Measurements from ENCODE around the gene CCDC63.

DNA sequence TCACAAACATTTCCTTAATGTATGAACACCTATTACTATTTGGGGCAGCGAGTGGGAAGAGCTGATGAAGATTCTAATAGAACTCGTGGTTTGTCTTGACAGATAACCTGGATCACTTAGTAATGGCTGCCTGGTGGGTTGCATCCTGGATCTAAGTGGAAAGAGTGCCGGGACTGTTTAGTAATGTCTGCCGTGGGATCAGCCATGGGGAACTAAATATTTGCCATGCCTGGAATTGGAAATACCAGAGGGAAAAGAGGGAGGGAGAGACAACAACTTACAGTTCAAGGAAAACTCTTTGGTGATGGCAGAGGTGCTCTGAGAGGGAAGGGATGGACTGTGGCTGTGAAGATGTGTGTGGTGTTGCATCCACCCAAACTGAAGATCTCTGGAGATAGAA lies 21.3 kb upstream of the CCDC63 start:
- TF ChIP-seq, protein P1, sequence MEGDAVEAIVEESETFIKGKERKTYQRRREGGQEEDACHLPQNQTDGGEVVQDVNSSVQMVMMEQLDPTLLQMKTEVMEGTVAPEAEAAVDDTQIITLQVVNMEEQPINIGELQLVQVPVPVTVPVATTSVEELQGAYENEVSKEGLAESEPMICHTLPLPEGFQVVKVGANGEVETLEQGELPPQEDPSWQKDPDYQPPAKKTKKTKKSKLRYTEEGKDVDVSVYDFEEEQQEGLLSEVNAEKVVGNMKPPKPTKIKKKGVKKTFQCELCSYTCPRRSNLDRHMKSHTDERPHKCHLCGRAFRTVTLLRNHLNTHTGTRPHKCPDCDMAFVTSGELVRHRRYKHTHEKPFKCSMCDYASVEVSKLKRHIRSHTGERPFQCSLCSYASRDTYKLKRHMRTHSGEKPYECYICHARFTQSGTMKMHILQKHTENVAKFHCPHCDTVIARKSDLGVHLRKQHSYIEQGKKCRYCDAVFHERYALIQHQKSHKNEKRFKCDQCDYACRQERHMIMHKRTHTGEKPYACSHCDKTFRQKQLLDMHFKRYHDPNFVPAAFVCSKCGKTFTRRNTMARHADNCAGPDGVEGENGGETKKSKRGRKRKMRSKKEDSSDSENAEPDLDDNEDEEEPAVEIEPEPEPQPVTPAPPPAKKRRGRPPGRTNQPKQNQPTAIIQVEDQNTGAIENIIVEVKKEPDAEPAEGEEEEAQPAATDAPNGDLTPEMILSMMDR (IDR thresholded peaks at IDR 0.05), result no peak
- TF ChIP-seq MEF2A (IDR thresholded peaks at IDR 0.05; ENCODE audit: borderline replicate concordance, low read depth) (no peak), FOXM1 (IDR thresholded peaks at IDR 0.05; ENCODE audit: low read depth) (no peak), YY1 (IDR thresholded peaks at IDR 0.05; ENCODE audit: low read depth) (no peak), GATA2 (CRISPR knock-in tag; IDR thresholded peaks at IDR 0.05) (no peak), EZH2phosphoT487 (IDR thresholded peaks at IDR 0.05; ENCODE audit: borderline replicate concordance, low read depth) (no peak), RCOR1 (IDR thresholded peaks at IDR 0.05; ENCODE audit: low read length) (no peak), POLR2AphosphoS5 (IDR thresholded peaks at IDR 0.05; ENCODE audit: low read depth, low read length) (no peak), FOXJ3 (CRISPR knock-in tag; IDR thresholded peaks at IDR 0.05) (no peak), NFIC (IDR thresholded peaks at IDR 0.05; ENCODE audit: borderline replicate concordance) (no peak)
- TF ChIP-seq, protein P2, sequence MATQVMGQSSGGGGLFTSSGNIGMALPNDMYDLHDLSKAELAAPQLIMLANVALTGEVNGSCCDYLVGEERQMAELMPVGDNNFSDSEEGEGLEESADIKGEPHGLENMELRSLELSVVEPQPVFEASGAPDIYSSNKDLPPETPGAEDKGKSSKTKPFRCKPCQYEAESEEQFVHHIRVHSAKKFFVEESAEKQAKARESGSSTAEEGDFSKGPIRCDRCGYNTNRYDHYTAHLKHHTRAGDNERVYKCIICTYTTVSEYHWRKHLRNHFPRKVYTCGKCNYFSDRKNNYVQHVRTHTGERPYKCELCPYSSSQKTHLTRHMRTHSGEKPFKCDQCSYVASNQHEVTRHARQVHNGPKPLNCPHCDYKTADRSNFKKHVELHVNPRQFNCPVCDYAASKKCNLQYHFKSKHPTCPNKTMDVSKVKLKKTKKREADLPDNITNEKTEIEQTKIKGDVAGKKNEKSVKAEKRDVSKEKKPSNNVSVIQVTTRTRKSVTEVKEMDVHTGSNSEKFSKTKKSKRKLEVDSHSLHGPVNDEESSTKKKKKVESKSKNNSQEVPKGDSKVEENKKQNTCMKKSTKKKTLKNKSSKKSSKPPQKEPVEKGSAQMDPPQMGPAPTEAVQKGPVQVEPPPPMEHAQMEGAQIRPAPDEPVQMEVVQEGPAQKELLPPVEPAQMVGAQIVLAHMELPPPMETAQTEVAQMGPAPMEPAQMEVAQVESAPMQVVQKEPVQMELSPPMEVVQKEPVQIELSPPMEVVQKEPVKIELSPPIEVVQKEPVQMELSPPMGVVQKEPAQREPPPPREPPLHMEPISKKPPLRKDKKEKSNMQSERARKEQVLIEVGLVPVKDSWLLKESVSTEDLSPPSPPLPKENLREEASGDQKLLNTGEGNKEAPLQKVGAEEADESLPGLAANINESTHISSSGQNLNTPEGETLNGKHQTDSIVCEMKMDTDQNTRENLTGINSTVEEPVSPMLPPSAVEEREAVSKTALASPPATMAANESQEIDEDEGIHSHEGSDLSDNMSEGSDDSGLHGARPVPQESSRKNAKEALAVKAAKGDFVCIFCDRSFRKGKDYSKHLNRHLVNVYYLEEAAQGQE (IDR thresholded peaks at IDR 0.05; ENCODE audit: low read depth, low read length), result no peak

Measured in SK-N-SH (cell line).